WTC11 (cell line): ENCODE measurements around the gene ZCWPW1. TPM values are rescaled to one million over a fixed set of nuclear protein-coding genes. Genes with fewer than 3 reads are reported as not detected.

Experiments used
- AR ChIP-seq: fragments of 250-450 bp; sonication (Bioruptor Pico); IDR thresholded peaks from 2 replicates; pipeline ENCODE4 v1.9.0; 2021; ENCODE audit warnings: mild to moderate bottlenecking
- ATF1 ChIP-seq: sonication (generic); formaldehyde crosslinking; IDR thresholded peaks from 2 replicates; pipeline ENCODE4 v1.8.1; 2023; ENCODE audit warnings: mild to moderate bottlenecking, moderate library complexity, missing genetic modification reagents
- ATF6 ChIP-seq: sonication (generic); formaldehyde crosslinking; IDR thresholded peaks from 2 replicates; pipeline ENCODE4 v1.8.1; 2023; ENCODE audit warnings: mild to moderate bottlenecking, missing genetic modification reagents
- CREM ChIP-seq: sonication (generic); formaldehyde crosslinking; IDR thresholded peaks from 2 replicates; pipeline ENCODE4 v1.8.1; 2022; ENCODE audit warnings: mild to moderate bottlenecking, missing genetic modification reagents, moderate library complexity
- E2F5 ChIP-seq: sonication (generic); formaldehyde crosslinking; IDR thresholded peaks from 2 replicates; pipeline ENCODE4 v1.8.1; 2022; ENCODE audit warnings: mild to moderate bottlenecking, moderate library complexity, missing genetic modification reagents
- ELF4 ChIP-seq: sonication (generic); formaldehyde crosslinking; IDR thresholded peaks from 2 replicates; pipeline ENCODE4 v1.8.1; 2022; ENCODE audit warnings: low read depth, mild to moderate bottlenecking, moderate library complexity, missing genetic modification reagents
- FOXJ3 ChIP-seq: sonication (generic); formaldehyde crosslinking; IDR thresholded peaks from 2 replicates; pipeline ENCODE4 v1.9.0; 2021; ENCODE audit warnings: missing genetic modification reagents, mild to moderate bottlenecking, borderline replicate concordance
- FOXK1 ChIP-seq: sonication (generic); formaldehyde crosslinking; IDR thresholded peaks from 2 replicates; pipeline ENCODE4 v1.8.0; 2022; ENCODE audit warnings: mild to moderate bottlenecking, moderate library complexity, missing genetic modification reagents
- FOXP4 ChIP-seq: sonication (generic); formaldehyde crosslinking; IDR thresholded peaks from 2 replicates; pipeline ENCODE4 v1.8.0; 2022; ENCODE audit warnings: mild to moderate bottlenecking, missing genetic modification reagents
- GABPB1 ChIP-seq: sonication (generic); formaldehyde crosslinking; IDR thresholded peaks from 2 replicates; pipeline ENCODE4 v1.8.1; 2023; ENCODE audit warnings: mild to moderate bottlenecking, missing genetic modification reagents
- GRHL2 ChIP-seq: fragments of 250-450 bp; sonication (Bioruptor Pico); IDR thresholded peaks from 2 replicates; pipeline ENCODE4 v1.8.0; 2022; ENCODE audit warnings: mild to moderate bottlenecking, moderate library complexity; ENCODE audit not compliant: insufficient replicate concordance, severe bottlenecking
- GTF2I ChIP-seq: fragments of 250-450 bp; sonication (Bioruptor Pico); conservative IDR thresholded peaks from 2 replicates; pipeline ENCODE4 v1.4.0; 2021; ENCODE audit warnings: mild to moderate bottlenecking
- IRF2 ChIP-seq: sonication (generic); formaldehyde crosslinking; IDR thresholded peaks from 2 replicates; pipeline ENCODE4 v1.8.0; 2022; ENCODE audit warnings: low read depth, missing genetic modification reagents, borderline replicate concordance
- KAT7 ChIP-seq: sonication (generic); formaldehyde crosslinking; IDR thresholded peaks from 2 replicates; pipeline ENCODE4 v1.8.1; 2023; ENCODE audit warnings: missing genetic modification reagents, mild to moderate bottlenecking, borderline replicate concordance
- MLX ChIP-seq: sonication (generic); formaldehyde crosslinking; IDR thresholded peaks from 2 replicates; pipeline ENCODE4 v1.8.1; 2023; ENCODE audit warnings: mild to moderate bottlenecking, missing genetic modification reagents, moderate library complexity
- NFE2L1 ChIP-seq: sonication (generic); formaldehyde crosslinking; IDR thresholded peaks from 2 replicates; pipeline ENCODE4 v1.8.1; 2023; ENCODE audit warnings: missing genetic modification reagents
- NR2C2 ChIP-seq: sonication (generic); formaldehyde crosslinking; IDR thresholded peaks from 2 replicates; pipeline ENCODE4 v1.8.0; 2022; ENCODE audit warnings: mild to moderate bottlenecking, missing genetic modification reagents
- PRRX2 ChIP-seq: fragments of 250-450 bp; sonication (Bioruptor Pico); IDR thresholded peaks from 2 replicates; pipeline ENCODE4 v1.8.0; 2021; ENCODE audit warnings: mild to moderate bottlenecking
- RELA ChIP-seq: sonication (generic); formaldehyde crosslinking; IDR thresholded peaks from 2 replicates; pipeline ENCODE4 v1.8.1; 2022; ENCODE audit warnings: missing genetic modification reagents, mild to moderate bottlenecking, borderline replicate concordance
- RORB ChIP-seq: fragments of 250-450 bp; sonication (Bioruptor Pico); IDR thresholded peaks from 2 replicates; pipeline ENCODE4 v1.9.0; 2021; ENCODE audit warnings: mild to moderate bottlenecking
- SMAD3 ChIP-seq: sonication (generic); formaldehyde crosslinking; IDR thresholded peaks from 2 replicates; pipeline ENCODE4 v1.8.0; 2022; ENCODE audit warnings: missing genetic modification reagents, mild to moderate bottlenecking, borderline replicate concordance
- SMAD4 ChIP-seq: sonication (generic); formaldehyde crosslinking; IDR thresholded peaks from 2 replicates; pipeline ENCODE4 v1.8.0; 2022; ENCODE audit warnings: mild to moderate bottlenecking, missing genetic modification reagents
- TEAD1 ChIP-seq: sonication (generic); formaldehyde crosslinking; IDR thresholded peaks from 2 replicates; pipeline ENCODE4 v1.8.0; 2022; ENCODE audit warnings: mild to moderate bottlenecking, missing genetic modification reagents
- USF2 ChIP-seq: sonication (generic); formaldehyde crosslinking; IDR thresholded peaks from 2 replicates; pipeline ENCODE4 v1.8.1; 2023; ENCODE audit warnings: mild to moderate bottlenecking, missing genetic modification reagents, moderate library complexity
- ZBTB21 ChIP-seq: sonication (generic); formaldehyde crosslinking; IDR thresholded peaks from 2 replicates; pipeline ENCODE4 v1.8.1; 2023; ENCODE audit warnings: mild to moderate bottlenecking, missing genetic modification reagents, borderline replicate concordance
- ZMAT4 ChIP-seq: fragments of 250-450 bp; sonication (Bioruptor Pico); IDR thresholded peaks from 2 replicates; pipeline ENCODE4 v1.9.0; 2021; ENCODE audit warnings: mild to moderate bottlenecking
- ZNF121 ChIP-seq: sonication (generic); formaldehyde crosslinking; IDR thresholded peaks from 2 replicates; pipeline ENCODE4 v1.8.0; 2023; ENCODE audit warnings: missing genetic modification reagents
- ZNF232 ChIP-seq: sonication (generic); formaldehyde crosslinking; IDR thresholded peaks from 2 replicates; pipeline ENCODE4 v1.8.0; 2022; ENCODE audit warnings: mild to moderate bottlenecking, missing genetic modification reagents
- total RNA-seq: library from RNA; stranded (reverse); gene quantifications from 3 replicates; pipeline ENCODE4 v1.2.3, GENCODE V29; 2021

ZCWPW1 gene
- total RNA-seq, 1 experiment from 2014 or later, result 1.4 TPM

- TF ChIP-seq ZNF232, result peak; percentile 98
- TF ChIP-seq ATF6, result no peak
- TF ChIP-seq GABPB1, result peak; percentile 45
- peak; percentile 82; the same call in 1 of the 2 replicates for TF ChIP-seq RORB
- peak; percentile 46; the same call in 1 of the 2 replicates for TF ChIP-seq ZNF121 (CRISPR knock-in tag)
- TF ChIP-seq FOXP4 (CRISPR knock-in tag), result peak; percentile 98
- TF ChIP-seq ZBTB21 (CRISPR knock-in tag), result peak; percentile 94; the same call in 1 of the 2 replicates
- peak; percentile 97 for TF ChIP-seq FOXK1 (CRISPR knock-in tag)
- no peak for TF ChIP-seq GTF2I (CRISPR knock-in tag)
- TF ChIP-seq SMAD4 (CRISPR knock-in tag), result peak; percentile 92
- peak; percentile 98 for TF ChIP-seq SMAD3
- TF ChIP-seq NFE2L1 (CRISPR knock-in tag), result peak; percentile 99
- peak; percentile 84; the same call in 1 of the 2 replicates for TF ChIP-seq IRF2
- peak; percentile 100 for TF ChIP-seq TEAD1
- TF ChIP-seq ZMAT4 (CRISPR knock-in tag), result peak; percentile 63
- peak; percentile 91 for TF ChIP-seq CREM
- peak; percentile 96 for TF ChIP-seq RELA
- TF ChIP-seq KAT7, result peak; percentile 92; the same call in 1 of the 2 replicates
- TF ChIP-seq FOXJ3 (CRISPR knock-in tag), result peak; percentile 74; the same call in 1 of the 2 replicates
- peak; percentile 99 for TF ChIP-seq E2F5 (CRISPR knock-in tag)
- TF ChIP-seq NR2C2 (CRISPR knock-in tag), result peak; percentile 77; the same call in 1 of the 2 replicates
- peak; percentile 82; the same call in 1 of the 2 replicates for TF ChIP-seq AR
- peak; percentile 95; the same call in 1 of the 2 replicates for TF ChIP-seq MLX (CRISPR knock-in tag)
- TF ChIP-seq ELF4 (CRISPR knock-in tag), result no peak; the same call in 1 of the 2 replicates
- TF ChIP-seq PRRX2 (CRISPR knock-in tag), result peak; percentile 85; the same call in 1 of the 2 replicates
- TF ChIP-seq ATF1, result peak; percentile 97
- TF ChIP-seq USF2 (CRISPR knock-in tag), result 0 out of 2 replicates have a peak, but pooled peaks have one; percentile 3
- TF ChIP-seq GRHL2 (CRISPR knock-in tag), result no peak
Measured at GRCh38 chr7:100428199-100428966, at the start of gene ZCWPW1 (continued).
